GM12878 (cell line): Measurements from ENCODE around the gene MPZL1.

Experiments used
- BCL11A ChIP-seq: IDR thresholded peaks from 2 replicates; pipeline ENCODE4 v1.6.1; 2011; ENCODE audit warnings: low read depth, low read length
- BMI1 ChIP-seq: fragments of 450-650 bp; IDR thresholded peaks from 2 replicates; pipeline ENCODE4 v1.6.1; 2016; ENCODE audit warnings: mild to moderate bottlenecking, moderate library complexity, borderline replicate concordance
- EZH2 ChIP-seq: IDR thresholded peaks from 2 replicates; pipeline ENCODE4 v1.6.1; 2012; ENCODE audit warnings: low read depth, mild to moderate bottlenecking, control low read depth, inconsistent platforms, low read length, borderline replicate concordance; ENCODE audit not compliant: control insufficient read depth
- TAF1 ChIP-seq: IDR thresholded peaks from 2 replicates; pipeline ENCODE4 v1.6.1; 2011; ENCODE audit warnings: mild to moderate bottlenecking, low read depth, low read length, borderline replicate concordance

- no peak for TF ChIP-seq EZH2
- TF ChIP-seq BCL11A: no peak
- no peak for TF ChIP-seq BMI1
- no peak for TF ChIP-seq TAF1
Measured at GRCh38 chr1:167773516-167773915, 51.7 kb downstream of the MPZL1 start.
